A549 treated with ZK216348 at 1 μM for 4 hours (cell line): Measurements from ENCODE around the gene SUCO. TPM values are rescaled to one million over a fixed set of nuclear protein-coding genes. Genes with fewer than 3 reads are reported as not detected.

Experiments
- total RNA-seq: library from RNA; stranded (reverse); fragments of 200-300 nt; extraction: Qiagen RNA extraction; gene quantifications from 5 replicates; pipeline ENCODE4 v1.2.3, GENCODE V29; 2022; ENCODE audit warnings: low read depth

The SUCO gene
- 6.6 to 11.8 TPM (median 11.0 TPM) in 5 replicates for total RNA-seq

GRCh38 chr1:172532700-172533512, at the start of gene SUCO:
TSS of gene SUCO (plus strand) at chr1:172533150. CDS start at chr1:172533436, 286 bp downstream.

GRCh38 chr1:172658871-172659453, 126.0 kb downstream of the SUCO start, which contains the start of gene FASLG:
TSS of gene FASLG (plus strand) at chr1:172659103. CDS start at chr1:172659202, 99 bp downstream.

Other genes starting within 250 kb of the SUCO start
- gene C1orf105, start 112.5 kb upstream of the SUCO start, total RNA-seq: not detected in 5 replicates
- 34.6 to 42.6 TPM (median 37.3 TPM) in 5 replicates for gene PIGC, start 89.1 kb upstream of the SUCO start, total RNA-seq
- not detected in 5 replicates for gene FASLG, start 126.0 kb downstream of the SUCO start, total RNA-seq